Neuronal stem cell (in vitro differentiated cells): ENCODE results near the gene CMTM1.

Experiments used
- DNase-seq: peaks from one replicate; pipeline ENCODE4 v3.0.0-alpha.2; 2013; ENCODE audit warnings: low spot score
- H2AFZ ChIP-seq: one replicate; pipeline ENCODE4 v1.6.1; 2013; ENCODE audit warnings: mild to moderate bottlenecking, low read length, inconsistent platforms
- H2AK5ac ChIP-seq: 2 replicates; pipeline ENCODE4 v1.6.1; 2013; ENCODE audit warnings: low read depth, mild to moderate bottlenecking, inconsistent platforms, low read length, moderate library complexity, mixed read lengths
- H2BK120ac ChIP-seq: 2 replicates; pipeline ENCODE4 v1.6.1; 2013; ENCODE audit warnings: low read depth, mild to moderate bottlenecking, inconsistent platforms, low read length, moderate library complexity, mixed read lengths
- H2BK12ac ChIP-seq: one replicate; pipeline ENCODE4 v1.6.1; 2013; ENCODE audit warnings: low read length, inconsistent platforms
- H2BK15ac ChIP-seq: 2 replicates; pipeline ENCODE4 v1.6.1; 2013; ENCODE audit warnings: mild to moderate bottlenecking, low read length, inconsistent platforms, mixed read lengths
- H2BK5ac ChIP-seq: one replicate; pipeline ENCODE4 v1.6.1; 2013; ENCODE audit warnings: inconsistent platforms, mild to moderate bottlenecking, low read length, moderate library complexity
- H3K14ac ChIP-seq: one replicate; pipeline ENCODE4 v1.6.1; 2013; ENCODE audit warnings: low read length, inconsistent platforms
- H3K18ac ChIP-seq: 2 replicates; pipeline ENCODE4 v1.6.1; 2013; ENCODE audit warnings: low read length, inconsistent platforms
- H3K23ac ChIP-seq: 2 replicates; pipeline ENCODE4 v1.6.1; 2013; ENCODE audit warnings: low read depth, mild to moderate bottlenecking, mixed read lengths, low read length, inconsistent platforms; ENCODE audit not compliant: poor library complexity
- H3K27ac ChIP-seq: replicated peaks from 3 replicates; pipeline ENCODE4 v1.5.1; 2013; ENCODE audit warnings: low read length, inconsistent platforms
- H3K27me3 ChIP-seq, 3 experiments: 2 replicates each; pipeline ENCODE4 v1.6.1; 2013; ENCODE audit warnings: low read length in 3 of 3, mild to moderate bottlenecking in 2 of 3, inconsistent platforms in 1 of 3, low read depth in 1 of 3, mixed read lengths in 1 of 3, moderate library complexity in 1 of 3; ENCODE audit not compliant: control insufficient read depth in 3 of 3, insufficient read depth in 3 of 3
- H3K36me3 ChIP-seq, 2 donors: replicated peaks in 1 of 2; 2 replicates each; pipeline ENCODE4 v1.6.1; 2013; ENCODE audit warnings: low read length in 2 of 2; ENCODE audit not compliant: control insufficient read depth in 2 of 2, insufficient read depth in 2 of 2
- H3K4ac ChIP-seq: 2 replicates; pipeline ENCODE4 v1.6.1; 2013; ENCODE audit warnings: inconsistent platforms, mild to moderate bottlenecking, low read length, moderate library complexity
- H3K4me1 ChIP-seq, 2 donors: 1 replicate in 1 of 2; 2 replicates in 1 of 2; pipeline ENCODE4 v1.6.1; 2013; ENCODE audit warnings: low read length in 2 of 2, low read depth in 1 of 2; ENCODE audit not compliant: control insufficient read depth in 2 of 2, insufficient read depth in 1 of 2
- H3K4me2 ChIP-seq: one replicate; pipeline ENCODE4 v1.6.1; 2013; ENCODE audit warnings: mild to moderate bottlenecking, low read length, inconsistent platforms; ENCODE audit not compliant: insufficient read depth, poor library complexity, severe bottlenecking
- H3K4me3 ChIP-seq, 2 donors: 2 replicates each; pipeline ENCODE4 v1.5.1; 2013; ENCODE audit warnings: low read length in 2 of 2, mild to moderate bottlenecking in 2 of 2, inconsistent platforms in 1 of 2, moderate library complexity in 1 of 2
- H3K79me1 ChIP-seq: one replicate; pipeline ENCODE4 v1.6.1; 2013; ENCODE audit warnings: low read depth, mild to moderate bottlenecking, inconsistent platforms, low read length, moderate library complexity
- H3K9ac ChIP-seq: one replicate; pipeline ENCODE4 v1.6.1; 2013; ENCODE audit warnings: mild to moderate bottlenecking, low read depth, low read length, inconsistent platforms; ENCODE audit not compliant: poor library complexity
- H3K9me3 ChIP-seq, 2 donors: replicated peaks in 1 of 2; 2 replicates each; pipeline versions ENCODE3 to v1.6.1; 2013; ENCODE audit warnings: low read length in 2 of 2, mild to moderate bottlenecking in 2 of 2, inconsistent platforms in 1 of 2, low read depth in 1 of 2, mixed read lengths in 1 of 2, moderate library complexity in 1 of 2; ENCODE audit not compliant: control insufficient read depth in 2 of 2, insufficient read depth in 1 of 2
- H4K8ac ChIP-seq: one replicate; pipeline ENCODE4 v1.6.1; 2013; ENCODE audit warnings: low read depth, mild to moderate bottlenecking, inconsistent platforms, low read length, moderate library complexity
- H4K91ac ChIP-seq: one replicate; pipeline ENCODE4 v1.6.1; 2013; ENCODE audit warnings: low read length, low read depth, mild to moderate bottlenecking, inconsistent platforms; ENCODE audit not compliant: poor library complexity
- WGBS, 2 donors: extraction: QIAGEN DNeasy Blood & Tissue Kit; methylation state at CpG; one replicate each; pipeline ENCODE4 v1.1.7; 2013; ENCODE audit warnings: missing lambda C conversion rate in 2 of 2, mixed read lengths in 1 of 2; ENCODE audit not compliant: insufficient read length in 2 of 2, insufficient replicate concordance in 1 of 2; ENCODE audit errors: extremely low coverage in 2 of 2; 5-methylcytosine and 5-hydroxymethylcytosine counted together

The CMTM1 gene

GRCh38 chr16:66569827-66570405, 3.7 kb downstream of the CMTM1 start:
- H3K18ac ChIP-seq = no peak overlapping the region
- no peak for DNase-seq
- H4K91ac ChIP-seq = no peak overlapping the region
- peaks cover 0 to 2% of the 10 kb centered on the region in 2 donors for H3K9me3 ChIP-seq
- H2BK15ac ChIP-seq = no peak overlapping the region
- no peak overlapping the region for H2BK5ac ChIP-seq
- no peaks in the 10 kb centered on the region for H3K79me1 ChIP-seq
- H3K4me2 ChIP-seq = no peak overlapping the region
- H3K4me1 ChIP-seq = no peaks in the 10 kb centered on the region
- no CpG with 5 or more reads among the region's 3 CpGs for WGBS, 2 donors
- no peak overlapping the region for H3K14ac ChIP-seq
- H3K36me3 ChIP-seq = peaks cover 3 to 23% of the 10 kb centered on the region in 2 donors
- H3K4ac ChIP-seq = no peak overlapping the region
- H3K27me3 ChIP-seq = no peaks in the 10 kb centered on the region
- no peak overlapping the region for H2BK120ac ChIP-seq
- no peak overlapping the region for H2BK12ac ChIP-seq
- no peak overlapping the region for H3K9ac ChIP-seq
- H2AFZ ChIP-seq = no peak overlapping the region
- H4K8ac ChIP-seq = no peak overlapping the region
- H3K23ac ChIP-seq = no peak overlapping the region
- H3K27ac ChIP-seq = no peak overlapping the region
- H2AK5ac ChIP-seq = no peak overlapping the region
- no peak overlapping the region for H3K4me3 ChIP-seq

- no peak overlapping the region for H3K4me2 ChIP-seq
- no peak overlapping the region for H3K27ac ChIP-seq
- no peak overlapping the region for H3K9ac ChIP-seq
- no peak overlapping the region for H4K8ac ChIP-seq
- H2AK5ac ChIP-seq = no peak overlapping the region
- no peaks in the 10 kb centered on the region for H3K9me3 ChIP-seq
- peaks cover 0 to 2% (median 0%) of the 10 kb centered on the region in 3 experiments for H3K27me3 ChIP-seq
- no peak overlapping the region for H3K4ac ChIP-seq
- no peak overlapping the region for H4K91ac ChIP-seq
- H3K4me3 ChIP-seq = no peak overlapping the region
- H2BK5ac ChIP-seq = no peak overlapping the region
- DNase-seq = no peak
- H3K14ac ChIP-seq = no peak overlapping the region
- WGBS, 2 donors = no CpG with 5 or more reads among the region's 2 CpGs
- no peaks in the 10 kb centered on the region for H3K79me1 ChIP-seq
- H3K4me1 ChIP-seq = no peaks in the 10 kb centered on the region
- no peak overlapping the region for H3K18ac ChIP-seq
- H2BK120ac ChIP-seq = no peak overlapping the region
- H2BK15ac ChIP-seq = no peak overlapping the region
- H3K36me3 ChIP-seq = peaks cover 0 to 2% of the 10 kb centered on the region in 2 donors
- H2AFZ ChIP-seq = no peak overlapping the region
- H2BK12ac ChIP-seq = no peak overlapping the region
- no peak overlapping the region for H3K23ac ChIP-seq
Observed at GRCh38 chr16:66572356-66572755, 6.1 kb downstream of the CMTM1 start.

GRCh38 chr16:66574081-66574480, 7.8 kb downstream of the CMTM1 start:
- Histone ChIP-seq H3K36me3 (no peaks in the 10 kb centered on the region), H2BK120ac (no peak overlapping the region), H3K4me2 (no peak overlapping the region), H3K23ac (no peak overlapping the region), H2BK5ac (no peak overlapping the region), H2AK5ac (no peak overlapping the region), H3K27ac (no peak overlapping the region), H2BK12ac (no peak overlapping the region), H4K91ac (no peak overlapping the region), H4K8ac (no peak overlapping the region), H3K14ac (no peak overlapping the region), H3K27me3 (peaks cover 0 to 14% (median 13%) of the 10 kb centered on the region in 3 experiments), H2BK15ac (no peak overlapping the region), H3K9ac (no peak overlapping the region), H3K18ac (no peak overlapping the region), H3K9me3 (no peaks in the 10 kb centered on the region), H3K4me1 (no peaks in the 10 kb centered on the region), H3K4me3 (no peak overlapping the region), H2AFZ (no peak overlapping the region), H3K79me1 (no peaks in the 10 kb centered on the region), H3K4ac (no peak overlapping the region)
- WGBS, 2 donors = 100% methylated on average over 1 of the region's 1 CpG; no CpG with 5 or more reads in 1 of the 2 donors
- DNase-seq = no peak

GRCh38 chr16:66574531-66574930, 8.3 kb downstream of the CMTM1 start:
- Histone ChIP-seq H2BK5ac (no peak overlapping the region), H2AFZ (no peak overlapping the region), H3K4me3 (no peak overlapping the region), H2BK120ac (no peak overlapping the region), H2BK15ac (no peak overlapping the region), H4K91ac (no peak overlapping the region), H2BK12ac (no peak overlapping the region), H3K9me3 (no peaks in the 10 kb centered on the region), H2AK5ac (no peak overlapping the region), H3K4ac (no peak overlapping the region), H3K9ac (no peak overlapping the region), H3K23ac (no peak overlapping the region), H4K8ac (no peak overlapping the region), H3K14ac (no peak overlapping the region), H3K79me1 (no peaks in the 10 kb centered on the region), H3K4me2 (no peak overlapping the region), H3K18ac (no peak overlapping the region), H3K27me3 (peaks cover 0 to 18% (median 14%) of the 10 kb centered on the region in 3 experiments), H3K36me3 (no peaks in the 10 kb centered on the region), H3K4me1 (no peaks in the 10 kb centered on the region), H3K27ac (no peak overlapping the region)
- no peak for DNase-seq
- no CpG with 5 or more reads among the region's 3 CpGs for WGBS, 2 donors
